Tibial artery (tissue), 4 donors: Measurements from ENCODE around the gene CDKL5.

Source experiments
- DNase-seq, 2 donors: peaks; one replicate each; pipeline ENCODE4 v3.0.0-alpha.2; 2019
- H3K27ac ChIP-seq, 2 donors: fragments of 200-600 bp; sonication (generic) in 1 of 2; 1 replicate in 1 of 2; 2 replicates in 1 of 2; pipeline ENCODE4 v1.5.1; 2018 to 2019; ENCODE audit warnings: mild to moderate bottlenecking in 1 of 2
- H3K27me3 ChIP-seq, 2 donors: fragments of 200-600 bp; sonication (generic) in 1 of 2; one replicate each; pipeline versions ENCODE4 v1.5.1 to v1.6.0; 2016 to 2019
- H3K36me3 ChIP-seq, 3 donors: fragments of 200-600 bp; sonication (generic) in 2 of 3; one replicate each; pipeline ENCODE4 v1.5.1; 2016 to 2019; ENCODE audit warnings: mild to moderate bottlenecking in 2 of 3
- H3K4me1 ChIP-seq, 4 donors: fragments of 200-600 bp; sonication (generic) in 2 of 4; 1 replicate in 3 of 4; 2 replicates in 1 of 4; pipeline ENCODE4 v1.5.1; 2016 to 2019
- H3K4me3 ChIP-seq, 2 donors: fragments of 200-600 bp; sonication (generic) in 1 of 2; 1 replicate in 1 of 2; 2 replicates in 1 of 2; pipeline ENCODE4 v1.5.1; 2018 to 2019; ENCODE audit warnings: mild to moderate bottlenecking in 2 of 2
- H3K9me3 ChIP-seq, 3 donors: fragments of 200-600 bp; sonication (generic) in 1 of 3; one replicate each; pipeline ENCODE4 v1.5.1; 2016 to 2019
- intact Hi-C: fragments of 100-400 bp; cut with DNase I; formaldehyde crosslinking; loops from one replicate; pipeline ENCODE4 v1.15.0; 2023; ENCODE audit warnings: low total_unique reads
- TF ChIP-seq, protein P1 (sequence below), 2 experiments: fragments of 200-600 bp in 1 of 2; fragments of 450-650 bp in 1 of 2; IDR thresholded peaks; one replicate each; pipeline ENCODE4 v1.5.1; 2017 to 2019; ENCODE audit warnings: antibody characterized with exemption in 2 of 2, mild to moderate bottlenecking in 1 of 2, moderate library complexity in 1 of 2

CDKL5 gene

DNA sequence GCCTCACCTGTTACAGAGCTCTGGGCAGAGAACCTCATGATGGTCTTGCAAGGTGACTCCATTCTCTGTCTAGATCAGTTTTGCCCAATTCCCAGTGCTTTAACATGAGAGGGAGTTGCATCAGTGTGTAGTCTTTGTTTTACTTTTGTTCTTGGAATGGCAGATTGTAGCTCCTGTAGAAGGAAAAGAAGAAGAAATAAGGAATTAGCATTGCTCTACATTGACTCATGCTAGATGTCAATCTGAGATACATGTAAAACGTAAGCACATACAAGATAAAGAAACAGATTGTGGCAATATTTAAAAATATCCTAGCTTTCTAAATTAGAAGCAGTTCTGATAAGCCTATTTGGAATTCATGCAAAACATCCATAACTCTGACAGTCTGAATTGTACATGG is 266.0 kb downstream of the CDKL5 start:
- no peak overlapping the region for H3K27ac ChIP-seq
- no peaks in the 10 kb centered on the region for H3K36me3 ChIP-seq
- H3K4me3 ChIP-seq: no peak overlapping the region
- no peaks in the 10 kb centered on the region for H3K9me3 ChIP-seq
- peaks cover 0 to under 1% (median 0%) of the 10 kb centered on the region in 4 donors for H3K4me1 ChIP-seq
- TF ChIP-seq, protein P1, sequence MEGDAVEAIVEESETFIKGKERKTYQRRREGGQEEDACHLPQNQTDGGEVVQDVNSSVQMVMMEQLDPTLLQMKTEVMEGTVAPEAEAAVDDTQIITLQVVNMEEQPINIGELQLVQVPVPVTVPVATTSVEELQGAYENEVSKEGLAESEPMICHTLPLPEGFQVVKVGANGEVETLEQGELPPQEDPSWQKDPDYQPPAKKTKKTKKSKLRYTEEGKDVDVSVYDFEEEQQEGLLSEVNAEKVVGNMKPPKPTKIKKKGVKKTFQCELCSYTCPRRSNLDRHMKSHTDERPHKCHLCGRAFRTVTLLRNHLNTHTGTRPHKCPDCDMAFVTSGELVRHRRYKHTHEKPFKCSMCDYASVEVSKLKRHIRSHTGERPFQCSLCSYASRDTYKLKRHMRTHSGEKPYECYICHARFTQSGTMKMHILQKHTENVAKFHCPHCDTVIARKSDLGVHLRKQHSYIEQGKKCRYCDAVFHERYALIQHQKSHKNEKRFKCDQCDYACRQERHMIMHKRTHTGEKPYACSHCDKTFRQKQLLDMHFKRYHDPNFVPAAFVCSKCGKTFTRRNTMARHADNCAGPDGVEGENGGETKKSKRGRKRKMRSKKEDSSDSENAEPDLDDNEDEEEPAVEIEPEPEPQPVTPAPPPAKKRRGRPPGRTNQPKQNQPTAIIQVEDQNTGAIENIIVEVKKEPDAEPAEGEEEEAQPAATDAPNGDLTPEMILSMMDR (IDR thresholded peaks at IDR 0.05): no peak
- DNase-seq: no peak
- intact Hi-C loops: no loop called here
- no peaks in the 10 kb centered on the region for H3K27me3 ChIP-seq

DNA sequence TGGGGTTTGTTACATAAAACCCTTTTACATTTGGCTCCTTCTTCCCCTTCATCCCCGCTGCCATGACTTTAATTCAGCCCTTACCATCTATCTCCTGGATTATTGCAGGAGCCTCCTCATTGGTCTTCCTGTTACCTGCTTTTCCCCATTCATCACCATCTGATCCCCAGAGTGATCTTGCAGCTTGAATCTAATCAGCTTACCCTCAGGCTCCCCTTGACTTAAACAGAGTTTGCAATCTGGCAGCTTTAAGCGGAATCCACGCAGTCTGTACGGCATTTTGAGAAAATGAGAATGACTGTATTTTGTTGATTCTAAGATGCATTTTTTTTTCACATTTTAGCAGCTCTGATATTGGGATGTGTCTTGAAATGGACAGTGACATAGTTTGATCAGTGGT is 267.1 kb downstream of the CDKL5 start:
- no peaks in the 10 kb centered on the region for H3K27me3 ChIP-seq
- TF ChIP-seq, protein P1 (IDR thresholded peaks at IDR 0.05): no peak
- H3K36me3 ChIP-seq: no peaks in the 10 kb centered on the region
- DNase-seq: no peak
- no peaks in the 10 kb centered on the region for H3K9me3 ChIP-seq
- H3K4me3 ChIP-seq: no peak overlapping the region
- intact Hi-C loops: no loop called here
- H3K27ac ChIP-seq: no peak overlapping the region
- H3K4me1 ChIP-seq: no peaks in the 10 kb centered on the region

DNA sequence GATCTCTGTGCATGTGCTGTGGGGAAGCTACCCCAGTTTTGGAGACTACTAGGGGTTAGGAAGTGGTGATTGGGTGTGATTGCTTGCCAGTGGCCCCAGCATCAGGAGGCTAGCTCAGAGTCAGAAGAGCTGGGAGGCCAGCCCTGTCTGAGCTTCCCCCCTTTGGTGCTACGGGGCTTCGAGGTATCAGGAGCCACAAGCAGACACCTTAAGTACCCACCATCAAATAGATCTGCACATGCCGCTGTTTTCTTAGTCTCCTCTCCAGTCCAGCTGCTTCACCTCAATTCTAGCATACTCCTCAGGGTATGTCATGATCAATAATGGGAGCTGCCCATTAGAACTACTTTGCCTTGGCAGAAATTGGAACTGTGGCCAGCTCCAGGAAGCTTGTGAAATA is 271.2 kb downstream of the CDKL5 start:
- H3K4me3 ChIP-seq: no peak overlapping the region
- TF ChIP-seq, protein P1 (IDR thresholded peaks at IDR 0.05): no peak
- no peak overlapping the region for H3K27ac ChIP-seq

DNA sequence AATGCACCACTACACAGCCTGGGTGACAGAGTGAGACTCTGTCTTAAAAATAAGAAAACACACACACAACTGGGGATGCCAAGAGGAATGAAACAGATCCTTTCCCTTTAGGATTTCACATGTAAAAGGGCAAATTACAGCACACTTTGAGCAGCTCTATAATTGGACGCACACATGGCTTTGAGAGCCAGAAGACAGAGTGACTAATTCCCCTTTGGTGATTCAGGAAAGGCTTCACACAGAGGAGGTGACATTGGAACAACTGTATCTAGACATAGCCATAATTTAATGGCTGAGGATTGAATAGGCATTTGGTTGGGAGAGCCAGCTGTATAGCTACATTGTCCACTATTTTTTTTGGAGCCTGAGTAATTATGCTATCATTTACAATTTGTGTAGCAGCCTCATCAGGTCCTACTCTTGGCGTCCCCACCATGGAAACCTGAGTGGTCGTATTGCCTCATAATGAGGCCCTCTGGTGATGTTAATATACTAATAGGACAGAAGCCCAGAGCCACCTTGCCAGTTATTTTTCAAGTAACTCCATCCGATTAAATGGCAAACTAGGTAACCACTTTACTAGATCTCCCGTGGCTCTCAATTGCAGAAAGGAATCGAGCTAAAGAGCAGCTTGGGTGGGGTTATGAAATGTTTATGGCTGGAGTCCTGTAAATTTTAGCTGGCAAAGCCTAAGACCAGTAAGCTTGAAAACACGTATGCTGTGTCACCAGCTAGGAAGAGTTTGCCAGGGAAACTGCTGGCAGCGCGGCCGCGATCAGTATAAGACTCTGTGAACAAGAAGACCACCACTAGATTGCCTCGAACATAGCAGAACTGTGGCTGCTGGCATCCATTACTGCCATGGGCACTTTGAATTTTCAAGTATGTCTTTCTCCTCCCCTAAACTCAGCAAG is 273.6 kb downstream of the CDKL5 start:
- DNase-seq: no peak
- no peak overlapping the region for H3K4me3 ChIP-seq
- no peak overlapping the region for H3K27ac ChIP-seq
- intact Hi-C loops: no loop called here
- H3K4me1 ChIP-seq: peaks cover 0 to 19% (median 3%) of the 10 kb centered on the region in 4 donors
- TF ChIP-seq, protein P1 (IDR thresholded peaks at IDR 0.05): no peak
- H3K9me3 ChIP-seq: no peaks in the 10 kb centered on the region
- no peaks in the 10 kb centered on the region for H3K36me3 ChIP-seq
- no peaks in the 10 kb centered on the region for H3K27me3 ChIP-seq

More for the DNA sequence above, 271.2 kb downstream of the CDKL5 start:
- peaks cover 0 to 6% (median 0%) of the 10 kb centered on the region in 4 donors for H3K4me1 ChIP-seq
- H3K9me3 ChIP-seq: no peaks in the 10 kb centered on the region
- intact Hi-C loops: no loop called here
- H3K27me3 ChIP-seq: no peaks in the 10 kb centered on the region
- H3K36me3 ChIP-seq: no peaks in the 10 kb centered on the region
- no peak for DNase-seq

- Histone ChIP-seq H3K9me3 (no peaks in the 10 kb centered on the region), H3K4me3 (no peak overlapping the region), H3K27ac (no peak overlapping the region), H3K36me3 (no peaks in the 10 kb centered on the region), H3K4me1 (peaks cover 0 to 19% (median 3%) of the 10 kb centered on the region in 4 donors), H3K27me3 (no peaks in the 10 kb centered on the region)
- TF ChIP-seq, protein P1 (IDR thresholded peaks at IDR 0.05): no peak
- intact Hi-C loops: no loop called here
- DNase-seq: peak in 1 of 2 donors; percentile 38
These were observed 276.4 kb downstream of the CDKL5 start for GRCh38 chrX:18701621-18702361.
